ENCODE measurements around the gene MAP2.
"Not testable (repeated sequence)": the region's sequence is repeated elsewhere in the genome, so short reads cannot be mapped to it uniquely, and the experiment has no call there.

Gene MAP2

DNA sequence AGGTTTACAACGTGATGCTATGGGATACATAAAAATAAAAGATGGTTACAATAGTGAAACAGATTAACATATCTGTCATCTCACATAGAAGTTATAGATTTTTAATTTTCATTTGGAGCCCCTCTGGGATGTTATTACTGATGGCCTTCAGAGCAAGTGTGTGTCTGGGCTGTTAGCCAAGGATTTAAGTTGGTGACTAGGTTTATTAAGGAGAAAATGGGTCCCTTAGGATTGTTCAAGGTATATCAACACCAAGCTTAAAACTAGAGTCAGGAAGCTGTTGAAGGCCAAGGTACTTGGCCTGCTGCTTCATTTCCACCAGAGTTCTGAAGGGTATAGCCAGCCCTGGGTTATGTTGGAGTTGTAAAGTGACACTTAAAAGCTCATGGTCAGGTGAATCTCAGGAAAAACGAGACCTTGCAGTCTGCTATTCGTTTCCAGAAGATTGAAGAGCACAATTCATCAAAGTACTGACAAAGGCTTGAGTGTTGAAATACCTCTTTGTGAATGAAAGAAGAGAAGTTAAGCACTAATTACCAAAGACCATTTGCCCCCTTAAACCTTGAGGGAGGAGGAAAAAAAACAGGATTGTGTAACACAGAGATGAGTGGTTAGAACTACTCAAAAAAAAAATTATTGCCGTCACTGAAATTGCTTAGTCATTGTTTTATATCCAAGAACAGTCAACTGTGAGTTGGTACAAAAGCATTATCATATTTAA, 48.4 kb downstream of the MAP2 start:
- no peak for DNase-seq (ENCODE audit: low read depth in 1 of 2, low spot score in 1 of 2)

GRCh38 chr2:209472871-209473270, 49.0 kb downstream of the MAP2 start:
- DNase-seq (ENCODE audit: low read depth in 1 of 2, low spot score in 1 of 2) = no peak

DNA sequence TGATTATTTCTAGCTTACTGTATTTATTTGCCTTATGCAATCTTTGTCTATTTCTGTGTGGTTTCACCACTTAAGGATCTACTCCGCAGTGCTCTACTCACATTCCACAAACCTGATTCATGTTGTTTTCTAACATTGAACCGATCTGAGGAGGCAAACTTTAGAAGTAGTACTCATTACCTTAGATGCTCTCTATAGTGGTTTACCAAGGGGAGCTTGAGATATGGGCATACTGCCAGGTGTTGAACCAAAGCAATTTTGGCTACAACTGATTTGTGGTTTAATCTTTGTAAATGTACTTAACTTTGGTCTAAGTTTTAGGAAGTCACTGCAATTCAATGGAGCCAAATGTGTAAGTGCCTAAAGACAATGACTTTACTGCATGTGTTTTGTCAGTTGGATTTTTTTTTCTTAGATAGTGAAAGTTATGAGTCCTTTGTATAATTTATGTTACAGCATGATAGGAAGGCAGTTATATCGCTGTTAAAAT, 50.1 kb downstream of the MAP2 start:
- no peak for DNase-seq (ENCODE audit: low read depth in 1 of 2, low spot score in 1 of 2)

GRCh38 chr2:209474960-209475359, 51.1 kb downstream of the MAP2 start:
- DNase-seq (ENCODE audit: low read depth in 1 of 2, low spot score in 1 of 2) = no peak

DNA sequence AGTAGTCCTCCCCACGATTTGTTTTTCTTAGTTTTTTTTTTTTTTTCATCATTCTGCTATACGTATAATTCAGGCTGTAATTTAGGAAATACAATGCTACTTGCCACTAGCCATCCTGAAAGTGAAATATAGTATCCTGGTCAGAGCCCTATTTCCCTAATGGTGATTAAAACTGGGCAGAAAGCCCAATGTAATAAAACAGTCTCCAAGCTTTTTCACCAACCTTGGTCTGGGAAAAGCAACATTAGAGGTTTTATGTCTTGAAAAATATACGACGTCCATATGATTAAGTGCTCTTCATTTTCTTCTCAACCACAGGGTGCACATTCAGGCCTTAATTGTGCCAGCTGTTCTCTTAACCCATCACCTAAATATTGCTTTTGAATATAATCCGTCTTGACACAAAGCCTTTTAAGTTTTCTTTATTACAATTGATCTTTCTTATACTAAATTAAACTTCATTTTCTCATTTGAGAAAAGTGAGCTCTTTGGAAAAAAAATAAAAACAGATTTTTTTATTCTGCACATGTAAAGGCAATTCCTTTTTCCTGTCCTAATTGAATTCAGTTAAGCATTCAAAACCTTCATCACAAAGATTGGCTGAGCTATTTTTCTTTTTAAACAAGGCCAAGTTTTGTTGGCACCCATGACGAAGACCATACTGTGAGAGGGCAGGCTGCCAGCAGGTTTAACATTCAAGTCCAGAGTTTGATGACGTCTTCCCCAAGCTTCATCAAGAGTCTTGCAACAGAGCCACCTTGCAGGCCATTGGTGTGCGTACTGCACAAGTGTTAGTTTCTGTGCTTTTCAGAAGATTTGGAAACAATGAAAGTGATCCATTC, 52.7 kb downstream of the MAP2 start:
- no peak for DNase-seq (ENCODE audit: low read depth in 1 of 2, low spot score in 1 of 2)

DNA sequence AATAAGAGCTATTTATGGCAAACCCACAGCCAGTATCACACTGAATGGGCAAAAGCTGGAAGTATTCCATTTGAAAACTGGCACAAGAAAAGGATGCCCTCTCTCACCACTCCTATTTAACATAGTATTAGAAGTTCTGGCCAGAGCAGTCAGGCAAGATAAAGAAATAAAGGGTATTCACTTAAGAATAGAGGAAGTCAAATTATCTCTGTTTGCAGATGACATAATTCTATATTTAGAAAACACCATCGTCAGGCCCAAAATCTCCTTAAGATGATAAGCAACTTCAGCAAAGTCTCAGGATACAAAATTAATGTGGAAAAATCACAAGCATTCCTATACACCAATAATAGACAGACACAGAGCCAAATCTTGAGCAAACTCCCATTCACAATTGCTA, 68.4 kb downstream of the MAP2 start:
- not testable (repeated sequence) for DNase-seq (ENCODE audit: low read depth in 1 of 2, low spot score in 1 of 2)

DNA sequence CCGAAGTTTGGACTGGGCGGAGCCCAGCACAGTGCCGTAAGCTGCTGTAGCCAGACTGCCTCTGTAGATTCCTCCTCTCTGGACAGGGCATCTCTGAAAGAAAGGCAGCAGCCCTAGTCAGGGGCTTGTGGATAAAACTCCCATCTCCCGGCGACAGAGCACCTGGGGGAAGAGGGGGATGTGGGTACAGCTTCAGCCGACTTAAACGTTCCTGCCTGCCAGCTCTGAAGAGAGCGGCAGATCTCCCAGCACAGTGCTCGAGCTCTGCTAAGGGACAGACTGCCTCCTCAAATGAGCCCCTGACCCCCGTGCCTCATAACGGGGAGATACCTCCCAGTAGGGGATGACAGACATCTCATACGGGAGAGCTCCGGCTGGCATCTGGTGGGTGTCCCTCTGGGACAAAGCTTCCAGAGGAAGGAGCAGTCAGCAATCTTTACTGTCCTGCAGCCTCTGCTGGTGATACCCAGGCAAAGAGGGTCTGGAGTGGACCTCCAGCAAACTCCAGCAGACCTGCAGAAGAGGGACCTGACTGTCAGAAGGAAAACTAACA, 71.3 kb downstream of the MAP2 start:
- not testable (repeated sequence) for DNase-seq (ENCODE audit: low read depth in 1 of 2, low spot score in 1 of 2)

DNA sequence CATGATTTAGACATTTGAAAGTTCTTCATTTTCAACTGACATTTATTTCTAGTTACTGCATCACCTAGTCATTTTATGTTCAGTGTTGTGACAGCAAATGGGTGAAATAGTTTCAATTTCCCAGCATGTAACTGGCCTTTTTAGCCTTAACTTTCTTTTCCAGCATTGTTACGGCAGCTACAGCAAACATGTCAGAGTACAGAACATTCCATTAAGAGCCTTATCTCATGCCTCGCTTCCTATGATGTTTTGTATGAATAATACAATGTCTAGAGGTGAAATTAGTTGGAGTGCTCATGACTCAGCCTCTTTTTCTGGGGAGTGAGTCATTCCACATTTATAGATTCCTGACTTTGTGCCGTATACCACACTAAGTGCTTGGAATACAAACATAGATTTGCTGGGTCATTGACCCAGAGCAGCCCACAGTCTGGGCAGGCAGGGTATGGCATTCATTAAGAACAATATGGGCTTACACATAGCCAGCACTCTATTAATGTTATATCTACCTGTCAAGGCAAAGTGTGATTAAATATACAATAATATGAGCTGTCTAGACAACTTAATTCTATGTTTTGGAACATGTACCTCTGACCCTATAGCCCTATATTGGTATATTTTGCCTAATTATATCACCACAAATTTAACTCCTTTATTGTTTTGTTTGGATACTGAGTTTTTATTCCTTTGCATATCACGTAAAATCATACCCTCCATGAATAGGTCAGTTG, 72.2 kb downstream of the MAP2 start:
- no peak for DNase-seq (ENCODE audit: low read depth in 1 of 2, low spot score in 1 of 2)

DNA sequence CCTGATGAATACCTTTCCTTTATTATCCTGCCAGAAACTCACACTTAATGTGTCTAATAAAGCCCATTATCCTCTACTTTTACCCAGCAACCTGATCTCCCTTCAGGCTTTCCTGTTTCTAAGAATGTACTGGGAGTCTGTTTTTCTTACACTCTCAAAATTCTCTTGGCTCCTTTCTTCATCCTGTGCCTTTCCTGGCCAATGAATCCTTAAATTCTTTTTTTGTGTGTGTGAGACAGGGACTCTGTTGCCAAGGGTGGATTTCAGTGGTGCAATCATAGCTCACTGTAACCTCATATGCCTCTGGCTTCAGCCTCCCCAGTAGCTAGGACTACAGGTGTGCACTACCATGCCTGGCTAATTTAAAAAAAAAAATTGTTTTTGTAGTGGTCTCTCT, 72.7 kb downstream of the MAP2 start:
- no peak for DNase-seq (ENCODE audit: low read depth in 1 of 2, low spot score in 1 of 2)

- no peak for DNase-seq (ENCODE audit: low read depth in 1 of 2, low spot score in 1 of 2)
Measured at GRCh38 chr2:209498614-209499013, 74.8 kb downstream of the MAP2 start.

DNA sequence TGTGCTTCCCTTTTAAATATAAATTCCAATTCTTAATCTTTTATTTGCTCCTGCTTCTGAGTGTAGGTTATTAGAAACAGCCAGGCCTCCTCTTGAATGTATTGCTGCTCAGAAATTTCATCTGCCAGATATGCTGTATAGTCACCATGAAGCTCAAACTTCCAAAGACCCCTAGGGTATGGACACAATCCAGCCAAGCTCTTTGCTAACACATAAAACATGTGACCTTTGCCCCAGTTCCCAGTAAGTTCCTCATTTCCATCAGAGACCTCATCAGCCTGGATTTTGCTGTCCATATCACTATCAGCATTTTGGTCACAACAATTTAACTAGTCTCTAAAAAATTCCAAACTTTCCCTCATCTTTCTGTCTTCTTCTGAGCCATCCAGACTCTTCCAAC, 75.2 kb downstream of the MAP2 start:
- DNase-seq (ENCODE audit: low read depth in 1 of 2, low spot score in 1 of 2) = no peak

GRCh38 chr2:209501579-209501978, 77.7 kb downstream of the MAP2 start:
- no peak for DNase-seq (ENCODE audit: low read depth in 1 of 2, low spot score in 1 of 2)

- no peak for DNase-seq (ENCODE audit: low read depth in 1 of 2, low spot score in 1 of 2)
Measured at GRCh38 chr2:209505410-209505809, 81.6 kb downstream of the MAP2 start.

GRCh38 chr2:209508255-209508654, 84.4 kb downstream of the MAP2 start:
- no peak for DNase-seq (ENCODE audit: low read depth in 1 of 2, low spot score in 1 of 2)

- no peak for DNase-seq (ENCODE audit: low read depth in 1 of 2, low spot score in 1 of 2)
Measured at GRCh38 chr2:209511637-209512036, 87.8 kb downstream of the MAP2 start.

DNA sequence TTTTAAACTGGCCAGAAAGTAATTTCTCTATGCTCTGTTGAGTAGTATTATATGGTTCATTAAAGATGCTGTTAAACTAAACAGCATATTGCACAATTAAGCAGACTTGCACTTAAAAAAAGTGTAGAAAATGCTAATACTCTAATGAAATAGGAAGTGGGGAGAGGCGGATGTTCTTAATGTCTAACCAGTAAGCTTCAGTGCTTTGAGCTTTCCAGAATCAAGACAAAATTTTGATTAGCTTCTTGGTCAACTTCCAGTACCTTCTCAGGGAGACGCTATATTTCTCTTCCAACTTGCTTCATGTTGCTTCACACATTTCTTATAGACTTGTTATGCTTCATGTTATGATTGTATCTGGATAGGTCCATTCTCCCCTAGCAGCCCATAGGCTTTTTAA, 89.1 kb downstream of the MAP2 start:
- no peak for DNase-seq (ENCODE audit: low read depth in 1 of 2, low spot score in 1 of 2)

DNA sequence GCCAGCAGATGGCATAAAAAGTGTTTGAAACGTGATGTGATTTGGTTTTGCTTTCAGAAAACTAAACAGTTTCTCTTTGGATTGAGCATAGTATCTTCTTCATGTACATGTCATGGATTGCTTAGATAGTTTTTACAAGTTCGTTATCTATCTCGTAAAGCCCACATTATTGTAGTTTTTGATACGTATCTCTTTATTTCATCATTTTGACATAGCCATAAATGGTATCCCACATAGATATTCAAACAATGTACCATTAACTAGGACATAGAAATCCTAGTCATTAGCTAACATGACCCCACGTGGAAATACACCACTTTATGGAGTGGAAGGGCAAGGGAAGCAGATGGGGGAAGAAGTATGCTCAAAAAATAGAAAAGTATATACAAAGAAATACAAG, 93.6 kb downstream of the MAP2 start:
- no peak for DNase-seq (ENCODE audit: low read depth in 1 of 2, low spot score in 1 of 2)

DNA sequence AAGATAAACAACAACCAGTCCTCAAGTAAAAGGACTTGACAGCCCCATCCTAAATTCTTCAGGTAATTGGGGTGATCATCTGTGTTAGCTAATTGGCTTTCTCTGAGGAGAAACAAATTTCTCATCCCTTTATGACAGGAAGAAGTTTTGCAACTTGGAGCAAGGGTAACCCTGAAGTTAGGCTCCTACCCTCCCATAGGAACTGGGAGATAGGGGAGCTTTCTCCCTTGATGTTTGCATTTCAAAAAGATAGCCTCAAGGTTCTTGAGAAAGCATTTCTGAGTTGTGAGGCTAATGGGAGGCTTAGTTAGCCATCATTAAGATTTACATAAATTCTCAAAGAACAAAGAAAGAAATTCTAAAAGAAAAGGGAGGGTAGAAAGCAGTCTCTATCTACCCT, 95.4 kb downstream of the MAP2 start:
- no peak for DNase-seq (ENCODE audit: low read depth in 1 of 2, low spot score in 1 of 2)

DNA sequence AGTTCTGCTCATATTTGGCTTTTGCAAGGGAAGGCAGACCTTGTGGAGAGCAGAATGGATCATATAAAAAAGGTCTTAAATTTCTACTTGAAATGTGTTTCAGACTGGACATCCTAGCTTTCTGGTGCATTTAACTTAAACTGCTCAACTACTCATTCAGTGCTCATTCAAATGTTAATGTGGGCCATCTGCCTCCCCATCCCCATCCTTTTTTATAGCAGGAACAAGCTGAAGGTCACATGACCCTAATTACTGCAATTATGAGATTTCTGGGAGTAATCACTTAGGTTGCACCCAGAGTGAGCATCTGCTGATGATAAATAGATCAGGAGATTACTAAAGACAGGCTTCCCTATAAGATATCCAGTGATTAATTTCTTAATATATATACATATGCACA, 96.1 kb downstream of the MAP2 start:
- no peak for DNase-seq (ENCODE audit: low read depth in 1 of 2, low spot score in 1 of 2)

DNA sequence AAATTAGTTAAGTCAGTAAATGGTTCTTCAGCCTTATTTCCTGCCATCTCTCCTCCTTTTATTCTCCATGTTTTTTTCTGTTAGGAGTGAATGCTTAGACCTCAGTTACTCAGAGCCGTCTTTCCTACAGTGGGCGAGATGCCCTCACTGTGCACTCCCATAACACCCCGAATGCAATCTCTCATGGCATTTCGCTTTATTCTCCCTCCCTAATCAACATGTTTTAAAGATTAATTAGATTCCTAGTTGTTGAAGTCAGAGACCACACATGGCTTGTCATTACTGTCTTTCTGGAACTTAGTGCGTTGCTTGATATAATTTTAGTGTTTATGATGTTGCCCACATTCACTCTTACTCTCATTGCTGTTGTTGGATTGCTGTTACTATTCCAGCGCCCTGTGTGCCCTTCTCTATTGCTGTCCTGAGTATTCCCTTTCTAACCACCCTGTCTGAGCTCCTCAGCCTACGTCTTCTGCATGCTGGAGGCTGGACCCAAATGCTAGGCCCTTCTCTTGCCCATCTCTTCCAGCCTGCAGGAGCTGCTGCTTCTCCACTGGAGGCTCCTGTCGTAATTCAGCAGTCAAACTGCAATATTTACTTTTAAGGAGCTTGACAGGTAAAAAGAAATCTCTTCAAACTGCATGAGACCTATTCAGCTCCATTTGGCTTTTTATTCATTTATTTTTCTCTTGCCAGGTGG, 99.3 kb downstream of the MAP2 start:
- no peak for DNase-seq (ENCODE audit: low read depth in 1 of 2, low spot score in 1 of 2)

DNA sequence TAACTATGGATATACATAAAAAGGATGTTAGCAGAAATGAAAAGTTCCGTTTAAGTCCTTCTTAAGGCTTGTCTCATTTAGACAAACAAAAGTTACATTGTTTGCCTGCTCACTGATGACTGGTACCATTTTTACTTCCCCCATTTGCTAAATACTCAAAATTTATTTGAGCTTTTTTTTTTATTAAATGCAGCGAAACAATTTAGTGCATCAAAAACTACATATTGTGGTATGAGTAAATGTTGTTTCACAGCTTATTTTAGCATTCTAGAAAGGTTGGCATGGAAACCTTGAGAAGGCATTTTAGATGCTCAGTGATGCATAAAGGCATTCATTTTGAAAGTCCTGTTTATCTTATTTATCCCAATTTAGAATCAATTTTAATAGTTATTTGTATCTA, 100.0 kb downstream of the MAP2 start:
- DNase-seq (ENCODE audit: low read depth in 1 of 2, low spot score in 1 of 2) = no peak

Data from activated CD4-positive, alpha-beta T cell treated with anti-CD3 and anti-CD28 coated beads, Interleukin-2, amount 50 U/mL, for 24 hours (primary cell).